Stimulated activated CD4-positive, alpha-beta T cell treated with anti-CD3 and anti-CD28 coated beads, Interleukin-2, amount 100 ng/mL, for 4 hours (primary cell): ENCODE measurements around the gene AKR7A2.

ENCODE experiments used
- DNase-seq: peaks from one replicate; pipeline ENCODE4 v3.0.0-alpha.2; 2020; ENCODE audit warnings: low read depth

Gene AKR7A2

DNA sequence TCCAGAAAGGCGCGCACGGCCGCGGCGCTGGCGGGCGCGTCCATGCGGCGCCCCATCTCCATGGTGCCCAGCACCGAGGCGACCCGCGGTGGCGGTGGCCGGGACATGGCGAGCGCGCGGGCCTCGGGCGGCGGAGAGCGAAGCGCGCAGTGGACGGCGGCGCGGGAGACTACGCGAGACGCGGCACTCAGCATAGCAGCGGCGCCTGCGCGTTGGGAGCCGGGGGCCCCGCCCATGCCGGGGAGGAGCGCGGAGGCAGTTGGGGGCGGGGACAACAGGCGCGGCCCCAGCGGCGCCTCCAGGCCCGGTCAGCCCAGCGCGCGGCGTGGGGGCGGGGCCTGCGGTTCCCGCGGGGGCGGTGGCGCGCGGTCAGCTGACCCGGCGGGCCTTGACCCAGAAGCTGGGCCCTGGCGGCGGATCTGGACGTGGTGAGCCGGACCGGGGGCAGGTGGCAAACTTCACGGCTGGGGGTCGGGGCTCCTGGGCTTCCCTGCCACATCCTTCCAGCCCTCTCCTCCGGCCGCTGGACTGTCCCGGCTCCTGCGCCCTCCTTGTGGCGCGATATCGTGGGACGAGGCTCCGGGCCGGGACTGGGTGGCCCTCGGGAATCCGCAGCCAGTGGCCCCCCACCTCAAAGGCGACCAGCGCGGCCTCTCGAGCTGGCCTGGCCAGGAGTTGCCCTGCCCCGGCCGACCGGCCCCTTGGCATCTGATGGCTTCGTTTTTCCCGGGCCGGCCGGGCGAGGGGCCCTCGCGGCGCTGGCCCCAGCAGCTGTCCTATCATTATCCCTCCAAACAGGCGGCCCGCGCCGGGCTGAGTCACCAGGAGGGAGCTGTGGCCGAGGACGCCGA, at the start of gene AKR7A2, which contains the start of gene SLC66A1:
AKR7A2 (minus strand) TSS at position 214 of the 851 bp plus-strand sequence; CDS start at position 194, 20 bp downstream.
SLC66A1 (plus strand) TSS at position 396 of the 851 bp plus-strand sequence. CDS start 5,352 bp downstream, outside the sequence.
- DNase-seq = peak; percentile 82

DNA sequence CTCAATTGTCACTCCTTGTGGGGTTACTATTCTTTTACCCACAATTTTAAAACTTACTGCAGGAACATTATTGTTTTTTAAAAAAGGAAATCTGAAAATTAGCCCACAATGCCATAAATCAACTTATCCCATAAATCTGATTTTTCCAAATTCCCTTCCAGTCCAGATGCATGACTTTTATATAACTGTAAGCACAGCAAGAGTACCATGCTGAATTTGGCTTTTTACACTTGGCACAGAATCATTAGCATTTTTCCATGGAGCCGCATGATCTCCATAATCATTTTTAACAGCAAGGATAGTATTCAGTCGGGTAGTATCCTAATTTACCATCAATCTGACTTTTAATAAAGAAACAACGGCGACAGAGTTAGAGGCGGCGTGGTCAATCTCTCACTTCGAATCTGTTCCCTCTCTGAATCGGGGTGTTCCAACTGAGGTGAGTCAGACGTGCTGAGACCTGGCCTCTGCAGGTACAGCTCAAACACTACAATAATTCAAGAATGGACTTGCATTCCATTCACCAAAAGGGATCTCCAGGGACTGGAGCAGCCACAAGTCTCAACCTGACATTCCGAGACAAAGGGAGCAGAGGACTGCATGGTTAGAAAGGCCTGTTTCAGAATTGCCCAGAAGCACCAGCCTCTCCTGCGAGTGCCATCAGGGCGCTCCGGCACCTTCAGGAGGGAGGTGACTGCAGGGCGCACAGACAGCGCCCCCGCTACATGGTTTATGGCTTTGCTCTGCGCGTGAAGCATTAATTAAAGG, 49.1 kb upstream of the AKR7A2 start:
- no peak for DNase-seq

DNA sequence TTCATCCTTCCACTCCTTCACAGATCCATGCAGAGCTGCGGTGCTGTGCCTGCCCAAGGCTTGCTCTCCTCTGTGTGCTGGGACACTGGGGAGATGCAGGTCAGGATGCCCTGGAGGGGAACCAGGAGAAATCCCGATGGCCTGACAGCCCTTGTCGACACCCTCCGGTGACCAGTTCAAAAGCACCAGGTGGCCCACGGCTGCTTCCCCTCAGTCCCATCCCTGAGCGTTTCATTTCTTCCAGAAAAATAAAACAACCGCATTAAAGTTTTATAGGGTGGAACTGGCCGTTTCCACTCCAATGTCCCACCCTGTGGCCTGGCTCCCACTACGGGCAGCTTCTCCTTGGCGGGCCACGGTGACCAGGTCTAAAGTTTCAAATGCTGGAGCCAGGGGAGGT, 48.5 kb upstream of the AKR7A2 start:
- DNase-seq = no peak

DNA sequence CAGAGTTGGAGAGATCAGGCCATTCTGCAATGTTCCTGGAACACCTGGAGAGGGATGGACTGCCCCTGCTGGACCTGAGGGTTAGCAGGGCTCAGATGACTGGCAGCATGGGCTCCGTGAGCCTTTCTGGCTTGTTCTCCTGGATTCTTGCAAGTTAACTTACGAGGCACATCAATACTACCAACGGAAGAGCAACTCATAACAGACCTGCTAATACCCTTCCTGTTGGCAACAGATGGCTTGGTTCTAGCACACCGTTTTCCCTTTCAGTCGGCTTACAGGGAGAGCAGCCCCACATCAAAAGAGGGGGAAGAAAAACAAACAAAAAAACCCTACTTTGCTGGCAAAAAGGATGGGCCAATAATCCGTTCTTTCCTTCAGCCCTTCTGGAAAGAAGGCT, 48.1 kb upstream of the AKR7A2 start:
- no peak for DNase-seq

DNA sequence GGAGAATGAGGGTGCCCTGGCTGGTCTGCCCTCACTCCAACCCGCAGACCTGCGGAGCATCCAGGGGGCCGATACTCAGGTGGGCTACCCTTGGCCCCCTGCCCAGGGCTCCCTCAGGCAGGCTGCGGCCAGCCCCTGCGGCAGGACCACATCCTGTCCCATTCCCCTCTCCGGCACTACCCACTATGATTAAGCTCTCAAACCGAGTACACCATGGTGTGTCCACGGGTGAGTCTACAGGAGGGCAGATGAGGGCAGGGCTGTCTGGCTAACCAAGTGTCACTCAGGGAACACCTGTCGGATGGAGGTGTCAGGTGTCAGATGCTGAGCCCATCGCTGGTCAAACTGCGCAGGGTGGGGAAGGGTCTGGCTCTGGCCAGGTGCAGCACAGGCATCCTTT, 47.4 kb upstream of the AKR7A2 start:
- no peak for DNase-seq

DNA sequence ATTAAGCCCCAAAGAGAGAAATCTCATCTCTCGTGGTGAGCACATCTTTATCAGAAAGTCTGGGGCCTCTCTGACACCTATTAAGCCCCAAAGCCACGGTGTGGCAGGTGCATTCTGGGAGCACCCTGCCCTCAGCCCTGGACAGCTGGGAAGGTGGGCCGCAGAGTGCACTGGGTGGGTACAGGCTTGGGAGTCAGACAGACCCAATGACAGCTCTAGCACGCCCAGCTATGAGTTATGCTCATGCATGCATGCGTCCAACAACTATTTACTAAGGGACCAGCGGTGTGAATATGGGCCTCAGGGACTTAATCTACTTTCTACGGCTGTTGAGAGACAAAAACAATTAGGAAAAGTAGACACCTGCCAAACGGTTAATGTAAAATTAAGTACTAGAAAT, 46.8 kb upstream of the AKR7A2 start:
- DNase-seq = no peak

DNA sequence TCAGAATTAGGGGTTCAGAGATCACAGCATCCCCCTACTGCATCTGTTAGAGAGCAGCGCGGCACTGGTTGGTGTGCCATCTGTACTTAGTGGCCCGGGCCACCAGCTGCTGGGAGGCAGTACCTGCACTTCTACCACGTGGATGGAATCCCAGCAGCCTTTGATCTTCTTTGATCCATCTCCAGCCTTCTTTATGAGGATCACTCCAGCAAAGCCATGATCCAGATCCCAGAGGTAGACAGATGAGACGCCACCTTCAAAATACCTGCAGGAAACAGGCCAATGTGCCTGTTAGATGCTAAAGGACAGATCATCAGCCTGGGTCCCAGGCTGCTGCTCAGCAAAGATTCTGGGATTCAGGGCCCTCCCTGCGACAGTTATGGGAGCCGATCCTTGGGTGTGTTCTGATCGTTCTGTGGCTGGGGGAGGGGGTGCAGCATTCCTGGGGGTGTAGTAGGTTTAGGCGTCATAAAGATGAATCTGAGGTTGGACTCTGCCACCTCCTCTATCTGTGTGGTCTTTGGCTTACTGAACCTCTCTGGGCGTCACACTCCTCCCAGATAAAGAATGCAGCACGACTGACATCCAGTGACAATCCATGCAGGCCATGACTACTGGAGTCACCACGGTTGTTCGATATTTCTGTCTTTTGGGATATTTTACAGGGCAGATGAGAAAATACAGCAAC, 45.5 kb upstream of the AKR7A2 start:
- no peak for DNase-seq

DNA sequence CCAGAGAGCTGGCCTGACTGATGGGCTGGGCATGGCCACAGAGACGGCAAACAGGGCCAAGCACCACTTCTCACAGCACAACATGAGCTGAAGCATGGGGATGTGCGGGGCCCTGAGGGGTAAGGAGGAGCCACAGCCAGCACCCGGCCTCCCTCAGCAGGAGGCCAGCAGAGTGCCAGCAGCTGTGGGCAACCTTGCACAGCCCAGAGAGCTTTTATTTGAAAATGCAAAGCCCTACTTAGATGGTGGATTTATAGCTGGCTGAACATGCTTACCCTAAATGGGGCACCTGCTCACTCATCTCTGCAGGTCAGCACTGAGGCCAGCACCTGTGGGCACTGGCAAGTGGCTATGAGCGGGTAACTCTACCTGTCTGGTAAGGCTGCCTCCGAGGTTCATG, 44.3 kb upstream of the AKR7A2 start:
- no peak for DNase-seq

DNA sequence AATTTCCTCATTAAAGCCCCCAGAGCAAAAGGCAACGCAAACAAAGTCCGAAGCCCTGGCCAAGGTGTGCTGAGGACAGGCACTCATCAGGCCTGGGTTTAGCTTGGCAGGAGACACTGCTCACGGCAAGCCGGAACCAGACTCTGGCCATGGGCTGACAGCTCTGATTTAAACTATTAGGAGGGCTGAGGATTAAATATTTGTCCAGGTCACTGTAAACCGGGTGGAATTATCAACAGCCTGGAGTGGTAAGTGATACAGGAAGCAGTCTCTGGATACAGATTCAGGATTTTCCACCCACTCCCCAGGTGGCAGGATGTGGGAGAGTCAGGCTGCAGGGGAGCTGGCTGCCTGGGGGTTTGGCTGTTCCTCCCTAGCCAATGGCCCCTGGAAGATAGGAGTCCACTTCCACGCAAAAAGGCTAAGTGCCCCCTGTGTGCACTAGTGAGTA, 42.6 kb upstream of the AKR7A2 start:
- DNase-seq = no peak

DNA sequence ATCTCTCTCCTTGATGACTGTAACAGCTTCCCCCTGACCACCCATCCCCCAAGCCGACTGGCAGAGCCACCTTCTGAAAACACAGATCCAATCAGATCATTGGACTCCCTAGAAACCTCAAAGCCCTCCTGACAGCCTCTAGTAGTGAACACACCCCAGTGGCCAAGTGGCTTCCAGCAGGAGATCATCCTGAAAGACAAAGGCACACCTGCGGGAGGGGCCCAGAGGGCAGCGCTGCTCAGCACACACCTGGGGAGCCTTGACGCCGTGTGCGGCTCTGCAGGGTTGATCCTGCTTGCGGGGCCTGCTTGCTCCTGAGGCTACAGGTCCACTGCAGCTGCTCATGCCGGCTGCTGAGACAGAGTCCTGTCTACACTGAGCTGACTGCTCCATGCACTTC, 41.7 kb upstream of the AKR7A2 start:
- DNase-seq = no peak

DNA sequence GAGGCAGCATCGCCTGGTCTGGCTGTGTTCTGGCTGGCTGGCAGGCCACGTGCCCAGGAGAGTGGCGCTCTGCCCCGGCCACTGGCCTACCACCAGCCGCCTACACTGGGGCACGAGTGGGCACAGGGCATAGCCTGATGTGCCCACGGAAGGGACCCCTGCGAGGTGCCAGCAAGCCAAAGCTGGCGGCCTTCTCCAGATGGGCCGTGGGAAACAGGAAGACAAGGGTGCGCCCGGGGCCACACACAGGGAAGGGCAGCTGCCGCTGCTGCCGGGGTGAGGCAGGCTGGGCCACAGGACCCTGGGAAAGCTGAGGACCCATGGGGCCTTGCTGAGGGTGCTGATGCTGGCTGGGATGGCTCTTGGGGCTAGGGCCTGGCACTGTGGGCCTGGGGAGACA, 40.9 kb upstream of the AKR7A2 start:
- DNase-seq = no peak

DNA sequence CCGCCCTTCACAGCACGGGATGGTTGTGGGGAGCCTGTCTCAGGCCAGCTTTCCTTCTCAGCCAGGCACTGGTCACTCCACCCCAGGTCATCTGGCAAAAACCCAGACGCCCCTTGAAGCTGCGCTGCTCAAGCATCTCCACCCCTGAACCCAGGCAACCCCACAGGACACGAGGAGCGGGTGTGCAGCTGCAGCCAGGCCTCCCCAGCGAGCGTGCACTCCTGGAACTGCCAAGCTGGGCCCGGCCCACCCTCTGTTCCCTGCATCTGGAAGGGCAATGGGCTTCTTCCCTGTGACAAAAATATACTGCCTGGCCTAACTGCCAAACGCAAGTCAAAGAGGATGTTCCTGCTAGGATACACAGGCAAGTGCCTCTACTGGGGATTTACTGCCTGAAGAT, 39.9 kb upstream of the AKR7A2 start:
- no peak for DNase-seq

DNA sequence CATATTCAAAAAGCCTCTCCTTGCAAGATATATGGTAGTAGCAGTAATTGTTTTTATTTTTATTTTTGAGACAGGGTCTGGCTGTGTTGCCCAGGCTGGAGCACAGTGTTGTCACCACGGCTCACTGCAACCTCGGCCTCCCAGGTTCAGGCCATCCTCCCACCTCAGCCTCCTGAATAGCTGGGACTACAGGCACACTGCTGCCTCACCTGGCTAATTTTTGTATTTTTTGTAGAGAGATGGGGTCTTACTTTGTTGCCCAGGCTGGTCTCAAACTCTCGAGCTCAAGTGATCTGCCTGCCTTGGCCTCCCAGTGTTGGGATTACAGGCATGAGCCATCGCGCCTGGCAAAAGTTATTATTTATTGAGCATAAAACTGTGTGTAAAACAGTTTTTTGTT, 38.6 kb upstream of the AKR7A2 start:
- no peak for DNase-seq

DNA sequence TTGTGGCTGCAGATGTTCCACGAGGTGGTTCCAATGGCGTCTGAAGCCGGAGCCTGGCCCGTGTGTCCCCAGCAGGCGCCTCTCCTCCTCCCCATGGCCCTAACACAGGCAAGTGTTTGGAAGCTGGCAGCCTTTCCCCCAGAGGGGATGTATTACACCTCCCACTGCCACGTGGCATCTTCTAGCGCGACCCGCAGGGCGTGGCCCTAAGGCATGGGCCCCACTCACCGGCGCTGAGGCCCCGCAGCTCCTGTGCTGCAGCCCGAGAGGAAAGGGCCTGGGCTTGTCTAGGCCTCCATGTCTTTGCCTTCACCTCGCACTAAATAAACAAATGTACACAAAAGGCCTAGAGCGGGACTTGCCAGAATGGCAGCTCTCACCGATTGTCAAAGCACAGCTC, 38.1 kb upstream of the AKR7A2 start:
- DNase-seq = no peak

DNA sequence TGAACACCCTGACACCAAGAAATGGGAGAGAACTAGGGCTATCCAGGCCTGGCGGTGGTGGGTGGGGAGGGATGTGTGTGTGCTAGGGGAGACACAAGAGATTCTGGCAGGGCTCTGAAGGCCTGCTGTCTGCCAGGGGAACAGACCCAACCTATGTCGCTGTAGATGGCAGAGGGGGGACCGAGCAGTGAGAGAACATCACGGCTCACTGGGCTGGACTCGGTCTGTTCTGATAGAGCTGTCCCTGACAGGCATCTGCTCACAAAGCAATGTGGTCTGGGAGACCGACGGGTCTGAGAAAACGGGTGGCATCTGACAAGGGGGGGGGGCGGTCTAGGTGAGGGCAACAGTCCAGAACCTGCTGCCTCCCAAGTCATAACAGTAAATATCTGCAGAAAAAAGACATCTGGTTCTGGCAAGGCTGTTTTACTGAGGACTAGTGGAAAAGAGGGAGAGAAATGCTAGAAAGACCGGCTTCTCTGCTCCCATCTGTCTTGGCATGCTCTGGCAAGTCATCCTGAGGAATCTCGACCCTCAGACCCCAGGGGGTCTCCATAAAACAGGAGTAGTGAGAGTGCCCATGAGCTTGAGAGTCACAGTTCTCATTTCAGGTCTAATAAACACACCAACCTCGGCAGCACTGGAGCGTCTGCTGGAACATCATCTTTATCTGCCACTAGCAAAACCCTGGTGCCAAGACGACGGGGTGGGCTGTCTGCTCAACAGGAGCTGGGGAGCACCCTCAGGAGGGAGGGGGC, 36.7 kb upstream of the AKR7A2 start:
- no peak for DNase-seq

DNA sequence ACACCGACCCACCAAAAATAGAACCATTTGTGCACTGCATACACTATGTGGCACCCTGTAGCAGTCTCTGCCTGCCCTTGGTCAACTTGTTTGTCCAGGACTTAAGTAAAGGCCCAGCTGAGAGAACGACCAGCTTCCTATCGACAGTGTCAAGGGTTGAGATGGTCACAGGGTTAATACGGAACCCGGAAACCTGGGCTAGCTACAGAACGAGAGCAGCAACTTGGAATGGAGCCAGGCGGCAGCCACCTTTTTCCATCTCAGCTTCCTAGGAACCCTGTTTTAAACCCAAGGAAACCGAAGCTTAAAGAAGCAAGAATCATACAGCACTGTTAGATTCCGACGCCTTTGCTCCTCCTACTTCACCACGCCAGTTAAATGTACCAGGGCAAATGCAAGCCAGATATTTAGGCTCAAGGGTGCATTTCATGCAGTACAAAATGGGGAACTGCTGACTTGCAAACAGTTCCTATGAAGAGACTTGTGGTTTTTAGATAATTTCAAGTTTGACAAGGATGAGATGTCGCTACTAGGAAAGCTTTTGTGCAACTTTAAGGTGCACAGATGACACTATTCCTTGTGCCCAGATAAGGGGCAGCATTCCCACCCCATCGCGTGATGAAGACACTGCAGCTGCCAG, 35.7 kb upstream of the AKR7A2 start:
- DNase-seq = no peak

DNA sequence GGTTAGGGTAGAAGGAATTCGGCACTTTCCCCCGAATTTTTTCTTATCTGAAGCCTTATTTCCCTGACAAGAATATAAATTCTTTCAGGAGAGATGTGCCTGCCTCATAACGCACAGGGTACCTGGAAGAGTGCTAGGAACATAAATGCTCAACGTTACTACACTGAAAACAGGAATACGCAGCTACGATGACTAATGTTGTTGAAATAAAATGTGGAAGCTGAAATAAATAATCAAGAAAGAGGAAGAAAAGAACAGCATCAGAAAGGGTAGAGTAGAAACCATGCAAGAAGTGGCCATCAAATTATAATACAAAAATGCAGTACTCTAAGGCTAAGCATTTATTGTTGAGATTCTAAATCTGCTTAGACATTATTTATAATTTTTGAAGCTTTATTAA, 34.1 kb upstream of the AKR7A2 start:
- no peak for DNase-seq

DNA sequence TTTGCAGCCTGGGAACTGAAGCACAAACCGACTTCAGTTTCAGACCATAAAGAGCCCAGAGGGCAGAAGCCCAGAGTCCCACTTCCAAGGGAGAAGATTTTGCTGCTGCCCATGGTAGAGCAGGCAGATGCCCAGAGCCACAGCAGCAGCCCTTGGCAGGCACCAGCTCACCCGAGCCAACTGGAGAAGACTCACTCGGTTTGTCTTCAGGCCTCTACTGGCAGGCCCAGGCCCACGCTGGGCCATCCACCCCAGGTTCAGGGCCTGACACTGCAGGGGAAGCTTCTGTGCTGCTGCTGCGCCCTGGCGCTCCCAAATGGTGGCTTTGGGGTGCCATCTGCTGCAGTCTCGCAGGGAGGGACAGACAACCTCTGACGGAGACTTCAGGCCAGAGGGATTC, 33.4 kb upstream of the AKR7A2 start:
- DNase-seq = no peak

DNA sequence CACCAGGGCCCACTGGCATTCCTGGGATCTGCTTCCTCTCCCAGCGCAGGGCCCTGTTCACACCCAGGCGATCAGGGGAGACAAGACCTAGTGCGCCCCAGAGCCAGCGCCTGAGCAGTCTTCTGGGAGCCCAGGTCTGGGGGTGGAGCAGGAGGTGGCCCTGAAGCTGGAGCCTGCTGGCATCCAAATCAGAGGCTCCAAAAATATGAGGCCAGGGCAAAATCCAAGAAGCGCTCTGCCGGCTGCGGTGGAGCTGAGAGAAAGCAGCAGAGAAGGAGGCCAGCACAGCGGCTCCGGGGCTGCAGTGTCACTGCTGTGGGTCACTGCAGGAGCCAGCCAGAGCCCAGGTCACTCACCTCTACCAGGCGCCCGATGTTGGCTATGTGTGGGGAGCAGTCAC, 32.9 kb upstream of the AKR7A2 start:
- no peak for DNase-seq

DNA sequence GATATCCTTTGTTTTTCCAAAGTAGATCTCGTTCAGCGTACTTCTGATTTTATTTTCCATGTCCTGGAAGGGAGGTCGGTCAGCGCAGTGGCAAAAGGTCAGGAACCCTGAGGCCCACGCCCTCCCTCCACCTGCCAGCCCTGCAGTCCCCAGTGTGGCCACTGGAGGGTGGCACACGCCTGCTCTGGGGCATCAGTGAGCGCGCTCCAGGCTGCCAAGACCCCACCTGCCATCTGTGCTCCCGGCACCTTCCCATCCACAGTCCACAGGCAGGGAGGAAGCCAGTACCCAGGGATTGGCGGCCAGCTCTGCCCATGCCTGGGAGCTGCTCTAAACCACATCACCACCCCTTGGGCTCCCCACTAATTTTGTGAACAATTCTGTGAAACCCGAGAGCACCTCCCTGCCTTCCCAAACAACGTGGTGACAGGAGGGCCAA, 32.4 kb upstream of the AKR7A2 start:
- no peak for DNase-seq

DNA sequence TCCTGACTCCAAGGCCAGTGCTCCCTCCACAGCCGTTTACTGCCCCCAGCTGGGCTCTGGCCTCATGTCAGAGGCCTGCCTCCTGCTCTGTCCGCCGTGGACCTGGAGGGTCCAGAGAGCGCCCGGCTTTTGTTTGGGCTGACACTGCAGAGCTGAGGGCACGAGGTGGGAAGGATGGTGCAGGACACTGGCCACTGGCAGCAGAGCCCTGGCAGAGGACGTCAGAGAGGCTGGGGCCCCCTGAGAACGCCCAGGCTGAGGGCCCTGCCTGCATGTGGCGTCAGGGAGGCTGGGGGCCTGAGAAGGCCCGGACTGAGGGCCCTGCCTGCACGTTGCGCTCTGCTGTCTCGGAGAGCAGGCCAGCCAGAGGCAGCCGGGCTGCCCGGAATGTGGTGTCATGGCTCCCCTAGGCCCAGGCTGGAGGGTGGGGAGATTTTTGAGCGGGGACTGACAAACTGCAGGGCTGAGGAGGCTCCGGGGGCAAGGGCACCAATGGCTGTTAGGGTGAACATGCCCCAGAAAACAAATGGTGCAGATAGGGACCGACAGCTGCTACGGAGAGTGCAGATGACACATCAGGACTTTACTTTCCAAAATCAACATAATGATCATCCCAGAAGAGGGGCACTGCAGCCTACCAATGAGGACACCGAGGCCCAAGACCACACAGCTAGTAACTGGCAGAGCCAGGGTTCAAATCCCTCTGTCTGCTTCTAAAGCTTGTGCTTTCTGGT, 31.8 kb upstream of the AKR7A2 start:
- DNase-seq = no peak
